Body of pancreas (tissue), 4 donors: ENCODE measurements around the gene UBXN6.

Experiments used
- CTCF ChIP-seq, 7 experiments: fragments of 450-650 bp in 4 of 7; fragments of 200-600 bp in 3 of 7; sonication (generic) in 3 of 7; IDR thresholded peaks; one replicate each; pipeline ENCODE4 v1.5.1; 2016 to 2019; ENCODE audit warnings: antibody characterized with exemption in 7 of 7
- POLR2A ChIP-seq, 3 donors: fragments of 450-650 bp; IDR thresholded peaks; one replicate each; pipeline ENCODE4 v1.6.1; 2016; ENCODE audit warnings: antibody characterized with exemption in 3 of 3, mild to moderate bottlenecking in 2 of 3

GRCh38 chr19:4454747-4455718 lies 2.6 kb downstream of the UBXN6 start:
- no peak for TF ChIP-seq CTCF (IDR thresholded peaks at IDR 0.05)
- TF ChIP-seq POLR2A (IDR thresholded peaks at IDR 0.05) = no peak
